Activated CD4-positive, CD25-positive, alpha-beta regulatory T cell (primary cell): ENCODE results near the gene P3H3.

Source experiments
- DNase-seq, 4 experiments: peaks; one replicate each; lab custom pipeline; 2025; lab: John Stamatoyannopoulos, UW

Gene P3H3

DNA sequence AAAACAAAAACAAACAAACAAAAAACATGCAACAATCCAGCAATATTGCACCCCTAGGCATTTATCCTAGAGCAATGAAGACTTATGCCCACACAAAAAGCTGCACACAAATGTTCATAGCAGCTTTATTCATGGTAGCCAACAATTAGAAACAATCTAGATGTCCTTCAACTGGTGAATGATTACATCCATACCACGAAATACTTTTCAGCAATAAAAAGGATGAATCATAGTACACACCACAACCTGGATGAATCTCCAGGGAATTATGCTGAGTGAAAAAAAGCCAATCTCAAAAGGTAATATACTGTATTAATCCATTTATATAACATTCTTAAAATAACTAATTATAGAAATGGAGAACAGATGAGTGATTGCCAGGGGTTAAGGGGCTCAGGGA lies 21.0 kb upstream of the P3H3 start:
- DNase-seq = no peak

DNA sequence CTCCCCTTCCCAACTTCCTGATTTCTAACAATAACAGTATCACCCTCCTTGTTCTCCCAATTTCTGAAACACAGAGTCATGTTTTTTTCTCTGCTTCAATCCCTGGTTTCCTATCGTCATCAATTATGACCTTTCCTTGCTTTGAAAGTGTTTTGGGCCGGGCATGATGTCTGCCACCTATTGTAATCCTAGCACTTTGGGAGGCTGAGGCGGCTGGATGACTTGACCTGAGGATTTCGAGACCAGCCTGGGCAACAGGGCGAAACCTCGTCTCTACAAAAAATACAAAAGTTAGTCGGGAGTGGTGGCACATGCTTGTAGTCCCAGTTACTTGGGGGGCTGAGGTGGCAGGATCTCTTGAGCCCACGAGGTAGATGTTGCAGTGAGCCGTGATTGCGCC lies 19.2 kb upstream of the P3H3 start:
- DNase-seq = no peak

DNA sequence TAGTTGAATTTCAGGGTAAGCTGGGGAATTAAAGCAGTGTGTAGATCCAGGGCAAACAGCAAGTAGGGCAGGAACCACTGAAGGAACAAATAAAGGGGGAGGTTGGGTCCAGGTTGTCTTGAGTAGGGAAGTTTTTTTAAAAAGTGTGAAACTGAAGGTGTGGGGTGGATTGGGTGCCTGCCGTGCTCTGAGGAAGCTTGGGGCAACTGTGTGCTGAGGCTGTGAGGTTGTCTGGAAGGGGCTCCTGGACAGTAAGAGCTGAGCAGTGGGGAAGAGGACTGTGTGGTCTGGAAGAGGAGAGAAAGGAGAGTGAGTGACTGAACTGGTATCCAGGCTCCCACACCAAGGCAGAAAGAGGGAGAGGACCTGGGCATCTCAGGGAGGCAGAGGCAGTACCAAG lies 17.4 kb upstream of the P3H3 start:
- no peak for DNase-seq

DNA sequence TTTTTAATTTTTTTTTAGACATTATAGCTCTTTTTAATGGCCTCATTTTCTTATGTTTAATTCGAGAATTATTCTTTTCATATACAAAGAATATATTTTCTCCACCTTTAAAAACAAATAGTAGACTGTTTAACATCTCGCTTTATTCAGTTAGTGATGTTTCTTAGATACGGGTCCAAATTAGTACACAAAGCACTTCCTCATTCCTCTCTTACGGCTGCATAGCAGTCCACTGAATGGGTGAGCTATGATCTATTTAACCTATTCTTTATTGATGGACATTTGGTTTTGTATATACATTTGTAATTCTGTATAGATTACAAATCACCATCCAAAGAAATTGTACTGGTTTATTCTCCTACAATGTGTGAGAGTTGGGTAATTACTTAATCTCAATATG lies 14.8 kb upstream of the P3H3 start:
- no peak for DNase-seq

DNA sequence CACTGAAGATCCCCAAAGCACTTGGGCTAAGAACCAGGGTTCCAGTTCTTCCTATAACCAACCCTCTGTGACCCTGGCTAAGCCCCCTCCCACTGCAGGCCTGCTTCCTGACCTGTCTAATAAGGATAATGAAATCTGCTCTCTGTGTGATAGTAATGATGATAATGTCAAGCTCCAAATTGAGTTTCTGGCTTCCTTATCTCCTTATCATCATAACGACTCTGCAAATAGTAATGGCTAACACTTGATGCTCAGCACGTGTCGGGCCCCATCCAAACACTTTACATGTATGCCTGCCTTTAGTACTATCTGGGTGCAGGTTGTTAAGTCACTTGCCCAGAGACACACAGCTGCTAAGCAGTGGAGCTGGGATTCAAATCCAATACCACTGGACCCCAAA lies 11.6 kb upstream of the P3H3 start:
- DNase-seq = no peak

DNA sequence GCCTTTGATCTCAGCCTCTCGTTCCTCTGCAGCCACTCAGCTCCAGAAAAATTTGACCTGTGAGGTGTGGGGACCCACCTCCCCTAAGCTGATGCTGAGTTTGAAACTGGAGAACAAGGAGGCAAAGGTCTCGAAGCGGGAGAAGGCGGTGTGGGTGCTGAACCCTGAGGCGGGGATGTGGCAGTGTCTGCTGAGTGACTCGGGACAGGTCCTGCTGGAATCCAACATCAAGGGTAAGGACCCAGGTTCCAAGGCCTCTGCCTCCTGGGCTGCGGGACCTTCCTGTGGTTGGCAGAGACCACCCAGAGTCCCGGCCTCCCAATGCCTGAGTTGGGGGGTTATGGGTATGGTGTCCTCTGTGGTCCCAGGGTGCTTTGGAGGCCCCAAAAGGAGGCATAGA lies 11.1 kb upstream of the P3H3 start:
- no peak for DNase-seq

DNA sequence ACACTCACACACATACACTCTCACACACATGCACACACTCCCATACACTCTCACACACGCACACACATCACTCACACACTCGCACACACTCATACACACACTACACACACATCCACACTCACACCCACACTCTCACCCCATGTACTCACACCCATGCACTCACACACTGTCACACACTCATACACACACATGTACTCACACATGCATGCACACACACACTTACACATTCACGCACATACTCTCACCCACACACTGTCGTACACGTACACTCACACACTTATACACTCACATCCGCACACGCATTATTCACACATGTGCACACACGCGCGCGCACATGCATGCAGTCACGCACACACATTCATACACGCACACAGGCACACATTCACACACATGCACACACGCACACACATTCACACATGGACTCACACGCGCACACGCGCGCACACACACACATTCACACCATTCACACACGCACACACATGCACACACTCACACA lies 10.5 kb upstream of the P3H3 start:
- no peak for DNase-seq

DNA sequence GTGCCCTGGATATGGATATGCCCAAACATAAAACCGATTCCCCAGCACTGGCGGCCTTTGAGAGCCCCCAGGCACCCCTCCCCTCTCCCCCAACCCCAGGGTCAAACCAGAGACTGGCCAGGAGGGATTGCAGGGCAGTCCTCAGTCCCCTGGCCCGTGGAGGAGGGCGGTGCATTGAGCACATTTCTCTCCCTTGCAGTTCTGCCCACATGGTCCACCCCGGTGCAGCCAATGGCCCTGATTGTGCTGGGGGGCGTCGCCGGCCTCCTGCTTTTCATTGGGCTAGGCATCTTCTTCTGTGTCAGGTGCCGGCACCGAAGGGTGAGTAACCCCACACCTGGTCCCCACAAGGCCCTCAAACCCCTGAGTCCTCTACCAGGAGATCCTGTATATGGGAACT lies 10.0 kb upstream of the P3H3 start:
- no peak for DNase-seq

DNA sequence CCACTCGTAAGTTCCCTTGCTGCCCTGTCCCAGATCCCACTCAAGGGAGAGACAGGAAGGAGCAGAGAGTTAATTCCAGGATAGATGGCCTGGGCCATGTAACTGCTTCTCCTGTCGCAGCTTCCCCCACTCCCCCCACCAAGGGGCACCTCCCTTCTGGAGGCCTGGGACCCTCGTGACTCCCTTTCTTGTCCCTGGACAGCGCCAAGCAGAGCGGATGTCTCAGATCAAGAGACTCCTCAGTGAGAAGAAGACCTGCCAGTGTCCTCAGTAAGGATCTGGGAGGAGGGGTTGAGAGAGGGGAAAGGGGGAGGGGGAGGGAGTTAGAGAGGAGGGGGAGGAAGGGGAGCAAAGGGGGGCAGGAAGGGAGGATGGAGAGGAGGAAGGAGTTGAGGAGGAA lies 9.6 kb upstream of the P3H3 start:
- DNase-seq = no peak

DNA sequence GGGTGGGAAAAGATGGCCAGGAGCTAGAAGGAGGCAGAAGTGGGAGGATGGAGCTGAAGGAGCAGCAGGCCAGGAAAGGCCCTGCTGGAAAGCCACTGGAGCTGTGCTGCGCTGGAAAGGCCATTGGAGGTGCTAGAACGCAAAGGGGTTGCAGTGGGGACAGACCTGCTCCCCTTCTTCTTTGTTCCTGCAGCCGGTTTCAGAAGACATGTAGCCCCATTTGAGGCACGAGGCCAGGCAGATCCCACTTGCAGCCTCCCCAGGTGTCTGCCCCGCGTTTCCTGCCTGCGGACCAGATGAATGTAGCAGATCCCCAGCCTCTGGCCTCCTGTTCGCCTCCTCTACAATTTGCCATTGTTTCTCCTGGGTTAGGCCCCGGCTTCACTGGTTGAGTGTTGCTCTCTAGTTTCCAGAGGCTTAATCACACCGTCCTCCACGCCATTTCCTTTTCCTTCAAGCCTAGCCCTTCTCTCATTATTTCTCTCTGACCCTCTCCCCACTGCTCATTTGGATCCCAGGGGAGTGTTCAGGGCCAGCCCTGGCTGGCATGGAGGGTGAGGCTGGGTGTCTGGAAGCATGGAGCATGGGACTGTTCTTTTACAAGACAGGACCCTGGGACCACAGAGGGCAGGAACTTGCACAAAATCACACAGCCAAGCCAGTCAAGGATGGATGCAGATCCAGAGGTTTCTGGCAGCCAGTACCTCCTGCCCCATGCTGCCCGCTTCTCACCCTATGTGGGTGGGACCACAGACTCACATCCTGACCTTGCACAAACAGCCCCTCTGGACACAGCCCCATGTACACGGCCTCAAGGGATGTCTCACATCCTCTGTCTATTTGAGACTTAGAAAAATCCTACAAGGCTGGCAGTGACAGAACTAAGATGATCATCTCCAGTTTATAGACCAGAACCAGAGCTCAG lies 8.8 kb upstream of the P3H3 start:
- no peak for DNase-seq

DNA sequence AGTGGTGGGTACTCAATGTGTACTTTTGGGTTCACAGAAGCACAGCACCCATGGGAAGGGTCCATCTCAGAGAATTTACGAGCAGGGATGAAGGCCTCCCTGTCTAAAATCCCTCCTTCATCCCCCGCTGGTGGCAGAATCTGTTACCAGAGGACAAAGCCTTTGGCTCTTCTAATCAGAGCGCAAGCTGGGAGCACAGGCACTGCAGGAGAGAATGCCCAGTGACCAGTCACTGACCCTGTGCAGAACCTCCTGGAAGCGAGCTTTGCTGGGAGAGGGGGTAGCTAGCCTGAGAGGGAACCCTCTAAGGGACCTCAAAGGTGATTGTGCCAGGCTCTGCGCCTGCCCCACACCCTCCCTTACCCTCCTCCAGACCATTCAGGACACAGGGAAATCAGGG lies 8.0 kb upstream of the P3H3 start:
- no peak for DNase-seq

DNA sequence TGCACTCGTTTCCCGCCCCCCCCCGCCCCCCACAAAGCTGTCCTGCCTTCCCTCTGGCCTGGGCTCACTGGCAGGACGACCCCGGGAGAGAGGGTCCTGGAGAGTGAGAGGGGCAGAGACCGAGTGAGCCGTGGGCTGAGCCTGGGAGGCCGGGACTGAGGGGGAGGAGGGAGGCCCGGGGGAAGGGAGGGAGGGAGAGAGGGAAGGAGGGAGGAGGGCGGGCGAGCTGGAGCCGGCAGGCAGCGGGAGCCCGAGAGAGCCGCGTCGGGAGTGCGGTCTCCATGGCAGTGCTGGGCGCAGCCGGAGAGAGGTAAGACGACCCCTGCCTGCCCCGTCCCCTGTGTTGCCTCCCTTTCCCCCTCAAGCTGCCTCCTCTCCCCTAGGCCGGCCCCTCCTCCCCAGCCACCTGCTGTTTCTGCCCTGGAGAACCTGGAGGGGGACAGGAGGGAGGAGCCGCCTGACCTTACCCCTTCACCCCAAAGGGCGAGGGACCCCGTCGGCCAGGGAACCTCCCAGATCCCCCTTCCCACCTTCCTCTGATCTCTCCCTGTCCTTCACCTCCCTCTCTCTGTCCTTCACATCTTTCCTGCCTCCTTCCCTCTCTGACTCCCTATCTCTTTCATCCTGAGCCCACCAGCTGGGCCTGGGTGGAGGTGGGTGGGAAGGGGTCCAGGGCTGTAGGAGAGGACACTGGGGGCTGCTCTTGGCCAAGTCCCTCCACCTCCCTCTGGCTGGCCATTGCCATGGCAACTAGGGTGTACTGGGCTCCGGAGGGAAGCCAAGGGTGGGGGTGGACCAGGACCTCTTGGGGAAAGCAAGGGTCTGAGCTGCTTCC lies 6.4 kb upstream of the P3H3 start, which contains the start of gene GPR162:
Gene GPR162 (plus strand): TSS at position 231 of the 835 bp plus-strand sequence. CDS start 2,078 bp downstream, outside the sequence.
- no peak for DNase-seq

DNA sequence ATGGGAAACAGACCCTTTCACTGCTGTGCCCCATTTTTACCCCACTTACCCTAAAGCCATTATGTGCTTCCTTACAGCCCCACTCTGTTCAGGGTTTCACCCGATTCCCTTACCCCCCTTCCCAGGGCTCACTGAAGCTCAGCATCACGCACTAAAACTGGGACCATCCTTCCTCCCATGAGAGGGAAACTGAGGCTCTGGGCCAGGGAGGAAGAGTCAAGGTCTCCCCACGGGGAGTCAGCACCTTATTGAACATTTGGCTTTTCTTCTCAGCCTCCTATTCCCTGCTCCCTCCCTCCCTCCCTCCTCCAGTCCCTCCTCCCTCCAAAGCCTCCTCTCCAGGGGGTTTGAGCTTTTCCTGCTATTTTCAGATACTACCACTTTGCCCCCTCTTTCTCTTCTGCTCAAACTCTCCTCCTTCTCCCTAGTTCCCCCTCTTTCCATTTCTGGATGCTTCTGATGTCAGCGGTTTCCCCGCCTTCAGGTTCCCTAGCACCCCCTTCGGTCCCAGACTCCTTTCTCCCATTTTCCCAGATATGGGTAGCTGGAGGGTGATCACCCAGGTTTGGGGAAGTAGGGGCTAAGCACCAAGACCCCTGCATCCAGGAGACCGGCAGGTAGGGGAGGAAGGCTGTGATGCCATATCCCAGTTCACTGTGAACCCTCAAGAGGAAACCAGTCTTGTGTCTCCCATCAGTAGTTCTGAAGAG lies 5.6 kb upstream of the P3H3 start:
- DNase-seq = no peak

DNA sequence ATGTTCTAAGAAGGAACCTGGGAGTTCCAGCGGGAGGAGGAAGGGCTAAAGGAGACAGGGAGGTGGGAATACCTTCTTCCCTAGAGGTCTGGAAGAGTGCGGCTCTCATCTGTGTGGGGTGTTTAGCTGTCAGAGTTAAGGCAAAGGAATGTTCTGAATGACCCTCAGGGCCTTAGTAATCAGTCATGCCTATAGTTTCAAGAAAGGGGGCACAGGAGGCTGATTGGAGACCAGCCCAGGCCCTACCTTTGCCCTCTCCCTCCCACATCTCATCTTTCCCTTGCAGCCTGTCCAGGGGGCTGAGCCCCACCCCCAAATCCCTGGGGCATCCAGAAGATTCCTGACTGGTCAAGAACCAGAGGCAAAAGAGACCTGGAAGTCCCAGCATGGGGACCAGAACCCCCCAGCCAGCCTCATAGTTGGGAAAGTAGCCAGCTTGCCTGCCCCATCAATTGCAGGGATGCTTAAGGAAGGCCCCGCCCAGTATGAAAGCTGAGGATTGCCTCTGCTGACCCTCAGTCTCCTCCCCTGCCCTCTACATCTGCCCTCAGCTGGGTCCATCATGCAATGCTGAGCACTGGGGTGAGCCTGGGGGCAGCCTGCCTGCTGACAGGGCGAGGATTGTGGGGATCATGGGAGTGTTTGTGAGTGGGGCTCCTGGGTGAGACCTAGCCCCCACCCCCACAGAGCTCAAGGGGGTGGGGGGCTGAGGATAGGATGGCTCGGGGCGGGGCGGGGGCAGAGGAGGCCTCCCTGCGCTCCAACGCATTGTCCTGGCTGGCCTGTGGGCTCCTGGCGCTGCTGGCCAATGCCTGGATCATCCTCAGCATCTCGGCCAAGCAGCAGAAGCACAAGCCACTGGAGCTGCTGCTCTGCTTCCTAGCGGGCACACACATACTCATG lies 4.8 kb upstream of the P3H3 start:
- DNase-seq = no peak

DNA sequence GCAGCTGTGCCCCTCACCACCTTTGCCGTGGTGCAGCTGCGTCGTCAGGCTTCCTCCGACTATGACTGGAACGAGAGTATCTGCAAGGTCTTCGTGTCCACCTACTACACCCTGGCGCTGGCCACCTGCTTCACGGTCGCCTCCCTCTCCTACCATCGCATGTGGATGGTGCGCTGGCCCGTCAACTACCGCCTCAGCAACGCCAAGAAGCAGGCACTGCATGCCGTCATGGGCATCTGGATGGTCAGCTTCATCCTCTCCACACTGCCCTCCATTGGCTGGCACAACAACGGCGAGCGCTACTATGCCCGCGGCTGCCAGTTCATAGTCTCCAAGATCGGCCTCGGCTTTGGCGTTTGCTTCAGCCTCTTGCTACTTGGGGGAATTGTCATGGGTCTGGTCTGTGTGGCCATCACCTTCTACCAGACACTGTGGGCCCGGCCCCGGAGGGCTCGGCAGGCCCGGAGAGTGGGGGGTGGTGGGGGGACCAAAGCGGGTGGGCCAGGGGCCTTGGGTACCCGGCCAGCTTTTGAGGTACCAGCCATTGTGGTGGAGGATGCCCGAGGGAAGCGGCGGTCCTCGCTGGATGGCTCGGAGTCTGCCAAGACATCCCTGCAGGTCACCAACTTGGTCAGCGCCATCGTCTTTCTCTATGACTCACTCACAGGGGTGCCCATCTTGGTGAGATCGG lies 4.0 kb upstream of the P3H3 start:
- DNase-seq = no peak

DNA sequence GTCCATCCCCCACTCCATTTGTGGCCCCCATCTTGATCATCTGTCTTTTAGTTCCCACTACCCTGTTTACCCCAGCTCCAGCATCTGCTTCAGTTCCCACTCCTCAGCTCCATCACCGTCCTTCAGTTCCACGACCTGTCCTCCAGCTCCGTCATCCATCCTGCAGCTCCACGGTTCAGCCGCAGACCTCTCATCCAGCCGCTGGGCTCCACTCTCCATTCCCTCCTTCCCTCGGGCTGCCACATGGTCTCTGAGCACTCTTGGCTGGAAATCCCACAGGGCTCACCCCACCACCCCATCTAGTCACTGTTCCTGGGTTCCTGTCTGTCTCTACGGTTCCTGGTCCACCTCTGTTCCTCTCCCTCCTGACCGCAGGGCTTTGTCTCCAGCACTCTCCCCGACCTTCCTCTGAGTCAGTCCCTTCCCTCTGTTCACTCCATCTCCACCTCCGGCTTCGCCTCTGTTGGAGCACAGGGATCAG lies 3.3 kb upstream of the P3H3 start:
- no peak for DNase-seq

DNA sequence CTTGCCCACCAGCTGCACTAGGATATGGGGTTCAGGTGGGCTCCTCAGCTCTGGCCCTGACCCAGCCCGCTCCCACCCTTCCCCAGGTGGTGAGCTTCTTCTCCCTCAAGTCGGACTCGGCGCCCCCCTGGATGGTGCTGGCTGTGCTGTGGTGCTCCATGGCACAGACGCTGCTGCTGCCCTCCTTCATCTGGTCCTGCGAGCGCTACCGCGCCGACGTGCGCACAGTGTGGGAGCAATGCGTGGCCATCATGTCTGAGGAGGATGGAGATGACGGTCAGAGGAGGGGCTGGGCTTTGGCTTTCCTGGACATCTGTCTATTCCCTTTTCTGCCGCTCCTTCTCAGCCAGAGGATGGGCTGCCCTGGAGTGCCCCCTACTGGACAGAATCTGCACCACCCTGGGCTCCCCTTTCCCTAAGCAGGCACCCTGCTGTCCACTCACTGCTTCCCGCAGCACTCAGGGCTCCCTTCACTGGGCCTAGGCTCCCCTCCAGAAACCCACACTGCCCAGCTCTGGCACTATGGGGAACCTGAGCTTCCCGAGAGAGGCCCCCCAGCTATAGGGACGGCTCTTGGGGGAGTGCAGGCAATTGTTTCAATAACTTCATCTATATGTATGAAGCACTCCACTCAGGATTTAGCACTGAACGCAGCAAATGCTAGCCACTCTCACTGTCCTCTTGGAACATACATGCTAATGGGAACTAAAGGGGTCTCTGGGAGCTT lies 2.6 kb upstream of the P3H3 start:
- DNase-seq = peak; percentile 50 to 75 (median 62)

DNA sequence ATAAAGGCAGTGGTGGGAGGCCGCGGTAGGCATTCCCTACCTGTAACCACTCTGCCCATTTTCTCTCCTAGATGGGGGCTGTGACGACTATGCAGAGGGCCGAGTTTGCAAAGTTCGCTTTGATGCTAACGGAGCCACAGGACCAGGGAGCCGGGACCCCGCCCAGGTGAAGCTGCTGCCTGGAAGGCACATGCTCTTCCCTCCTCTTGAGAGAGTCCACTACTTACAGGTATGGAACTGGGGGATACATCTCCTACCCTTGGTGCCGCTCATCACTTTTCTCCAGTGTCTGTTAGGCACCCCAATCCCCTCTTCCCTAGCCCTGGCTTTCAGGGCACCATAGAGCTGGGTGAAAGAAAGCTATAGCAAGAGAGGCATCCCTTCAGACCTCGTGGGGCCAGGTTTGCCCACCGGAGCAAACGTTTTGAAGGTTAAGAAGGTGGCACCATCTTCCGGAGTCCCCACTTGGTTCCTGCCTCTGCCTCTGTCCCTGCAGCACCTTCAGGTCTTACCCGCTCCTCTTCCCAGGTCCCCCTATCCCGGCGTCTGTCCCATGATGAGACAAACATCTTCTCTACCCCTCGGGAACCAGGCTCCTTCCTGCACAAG lies 2.0 kb upstream of the P3H3 start:
- DNase-seq = no peak

DNA sequence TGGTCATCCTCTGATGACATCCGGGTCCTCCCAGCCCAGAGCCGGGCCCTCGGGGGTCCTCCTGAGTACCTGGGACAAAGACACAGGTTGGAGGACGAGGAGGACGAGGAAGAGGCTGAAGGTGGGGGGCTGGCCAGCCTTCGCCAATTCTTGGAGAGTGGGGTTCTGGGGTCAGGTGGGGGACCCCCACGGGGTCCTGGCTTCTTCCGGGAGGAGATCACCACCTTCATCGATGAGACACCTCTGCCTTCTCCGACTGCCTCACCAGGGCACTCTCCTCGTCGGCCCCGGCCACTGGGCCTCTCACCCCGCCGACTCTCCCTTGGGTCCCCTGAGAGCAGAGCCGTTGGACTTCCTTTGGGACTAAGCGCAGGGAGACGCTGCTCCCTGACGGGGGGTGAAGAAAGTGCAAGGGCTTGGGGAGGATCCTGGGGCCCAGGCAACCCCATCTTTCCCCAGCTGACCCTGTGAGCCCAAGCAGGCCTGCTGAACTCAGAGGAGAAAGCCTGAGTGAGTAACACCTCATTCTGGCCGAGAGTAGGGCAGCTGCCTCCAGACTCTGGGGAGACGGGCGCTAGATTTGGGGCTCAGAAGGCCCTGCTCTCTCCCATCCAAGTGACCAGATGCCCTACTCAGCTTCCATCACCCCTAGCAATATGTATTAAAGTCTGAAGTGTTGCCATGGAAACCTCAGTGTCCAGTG lies 1.3 kb upstream of the P3H3 start:
- DNase-seq = no peak
